HG03439 (cell line): Measurements from ENCODE around the gene TPRN.
"Not testable (repeated sequence)": the region's sequence is repeated elsewhere in the genome, so short reads cannot be mapped to it uniquely, and the experiment has no call there.

Experiments
- ATAC-seq: cut with Tn5 transposase; IDR thresholded peaks from one replicate; pipeline ENCODE4 v1.9.1; 2021; ENCODE audit warnings: mild to moderate bottlenecking, moderate library complexity; ENCODE audit not compliant: unreplicated experiment

The TPRN gene

GRCh38 chr9:137200311-137201204 lies at the start of gene TPRN:
Gene TPRN, minus strand, starts transcription at chr9:137200741. Its CDS starts 30 bp downstream, at chr9:137200711.
- ATAC-seq: peak; percentile 85

- ATAC-seq: no peak
Observed at GRCh38 chr9:137247916-137248175, 47.3 kb upstream of the TPRN start.

GRCh38 chr9:137247135-137247915 lies 46.8 kb upstream of the TPRN start:
- ATAC-seq: no peak

GRCh38 chr9:137245450-137246421 lies 45.2 kb upstream of the TPRN start:
- no peak for ATAC-seq

- no peak for ATAC-seq
Observed at GRCh38 chr9:137244486-137245449, 44.2 kb upstream of the TPRN start.

GRCh38 chr9:137243626-137244485 lies 43.3 kb upstream of the TPRN start:
- no peak for ATAC-seq

- ATAC-seq: not testable (repeated sequence)
Observed at GRCh38 chr9:137243266-137243625, 42.7 kb upstream of the TPRN start.

GRCh38 chr9:137242269-137243203 lies 42.0 kb upstream of the TPRN start:
- ATAC-seq: no peak

GRCh38 chr9:137241490-137242268 lies 41.1 kb upstream of the TPRN start:
- peak; percentile 3 for ATAC-seq

GRCh38 chr9:137240841-137241489 lies 40.4 kb upstream of the TPRN start, which contains the start of gene TUBB4B:
Gene TUBB4B, plus strand, starts transcription at chr9:137241287. Its CDS starts 74 bp downstream, at chr9:137241361.
- ATAC-seq: peak; percentile 70

- peak; percentile 18 for ATAC-seq
Observed at GRCh38 chr9:137240318-137240840, 39.8 kb upstream of the TPRN start.

- ATAC-seq: not testable (repeated sequence)
Observed at GRCh38 chr9:137239541-137240200, 39.1 kb upstream of the TPRN start.

- ATAC-seq: no peak
Observed at GRCh38 chr9:137237759-137238726, 37.5 kb upstream of the TPRN start.

- no peak for ATAC-seq
Observed at GRCh38 chr9:137236936-137237421, 36.4 kb upstream of the TPRN start.
